Measurements from ENCODE around the gene NKX6-2. TPM values are rescaled to one million over a fixed set of nuclear protein-coding genes. Genes with fewer than 3 reads are reported as not detected.
A peak's percentile ranks its signal among the peaks of the same experiment; 100 is the strongest.

NKX6-2 gene
- total RNA-seq, 2 experiments from 2014 or later: not detected

DNA sequence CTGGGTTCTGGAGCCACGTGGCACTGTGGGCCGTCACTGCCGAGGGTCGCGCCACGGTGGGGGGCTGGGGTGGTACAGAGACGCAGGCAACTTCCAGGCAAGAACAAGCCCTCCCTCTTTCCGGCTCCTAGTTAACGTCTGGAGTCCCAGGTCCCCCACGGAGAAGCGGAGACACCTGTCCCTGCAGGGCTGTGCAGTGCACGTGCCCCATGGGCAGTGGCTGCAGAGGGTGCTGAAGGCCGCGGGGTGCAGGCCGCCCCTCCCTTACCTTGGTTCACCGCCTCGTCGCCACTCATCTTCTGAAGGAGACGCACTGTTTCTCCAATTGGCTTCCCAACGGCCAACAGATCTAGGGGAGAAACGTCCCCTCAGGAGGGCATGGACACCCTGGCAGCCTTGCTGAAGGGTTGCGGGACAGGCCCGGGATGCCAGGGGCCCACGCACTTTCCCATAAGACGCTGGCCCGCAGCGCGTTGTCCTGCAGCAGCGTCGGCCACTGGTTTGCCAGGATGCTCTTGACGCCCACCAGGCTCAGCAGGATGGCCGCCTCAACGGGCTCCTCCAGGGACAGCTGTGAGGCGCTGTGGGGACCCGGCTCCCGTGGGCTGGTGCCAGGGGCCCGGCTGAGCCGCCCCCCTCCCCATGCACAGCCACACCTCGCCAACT, 24.3 kb upstream of the NKX6-2 start:
- ChIA-PET CTCF (no interaction called here), POLR2A (no interaction called here)
- Mint-ChIP-seq H3K36me3 (ENCODE audit: low read depth) (no peaks in the 10 kb centered on the region), H3K27ac (no peak overlapping the region), H3K9me3 (no peaks in the 10 kb centered on the region), H3K4me3 (no peak overlapping the region), H3K27me3 (peaks cover 1% of the 10 kb centered on the region), H3K4me1 (ENCODE audit: low read depth) (no peaks in the 10 kb centered on the region)
- DNase-seq: no peak
- peaks cover 0 to 9% of the 10 kb centered on the region in 2 experiments for H3K9me3 ChIP-seq (ENCODE audit: control insufficient read depth in 1 of 2, insufficient read depth in 1 of 2, low read length in 2 of 2)
- ATAC-seq (ENCODE audit: poor library complexity): no peak
- H3K4me1 ChIP-seq (ENCODE audit: insufficient read depth, low read length): no peaks in the 10 kb centered on the region
- intact Hi-C loops (cut with DNase I, micrococcal nuclease): no loop called here
- no peak overlapping the region for H3K4me3 ChIP-seq (ENCODE audit: low read length)
- H3K27ac ChIP-seq (ENCODE audit: low read depth in 1 of 2, low read length in 2 of 2): no peak overlapping the region
- peaks cover 0 to 2% of the 10 kb centered on the region in 2 experiments for H3K27me3 ChIP-seq (ENCODE audit: control insufficient read depth in 1 of 2, insufficient read depth in 2 of 2, low read length in 2 of 2)
- H3K36me3 ChIP-seq (ENCODE audit: insufficient read depth, low read length): no peaks in the 10 kb centered on the region
- TF ChIP-seq, protein P1, sequence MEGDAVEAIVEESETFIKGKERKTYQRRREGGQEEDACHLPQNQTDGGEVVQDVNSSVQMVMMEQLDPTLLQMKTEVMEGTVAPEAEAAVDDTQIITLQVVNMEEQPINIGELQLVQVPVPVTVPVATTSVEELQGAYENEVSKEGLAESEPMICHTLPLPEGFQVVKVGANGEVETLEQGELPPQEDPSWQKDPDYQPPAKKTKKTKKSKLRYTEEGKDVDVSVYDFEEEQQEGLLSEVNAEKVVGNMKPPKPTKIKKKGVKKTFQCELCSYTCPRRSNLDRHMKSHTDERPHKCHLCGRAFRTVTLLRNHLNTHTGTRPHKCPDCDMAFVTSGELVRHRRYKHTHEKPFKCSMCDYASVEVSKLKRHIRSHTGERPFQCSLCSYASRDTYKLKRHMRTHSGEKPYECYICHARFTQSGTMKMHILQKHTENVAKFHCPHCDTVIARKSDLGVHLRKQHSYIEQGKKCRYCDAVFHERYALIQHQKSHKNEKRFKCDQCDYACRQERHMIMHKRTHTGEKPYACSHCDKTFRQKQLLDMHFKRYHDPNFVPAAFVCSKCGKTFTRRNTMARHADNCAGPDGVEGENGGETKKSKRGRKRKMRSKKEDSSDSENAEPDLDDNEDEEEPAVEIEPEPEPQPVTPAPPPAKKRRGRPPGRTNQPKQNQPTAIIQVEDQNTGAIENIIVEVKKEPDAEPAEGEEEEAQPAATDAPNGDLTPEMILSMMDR (IDR thresholded peaks at IDR 0.05): no peak

DNA sequence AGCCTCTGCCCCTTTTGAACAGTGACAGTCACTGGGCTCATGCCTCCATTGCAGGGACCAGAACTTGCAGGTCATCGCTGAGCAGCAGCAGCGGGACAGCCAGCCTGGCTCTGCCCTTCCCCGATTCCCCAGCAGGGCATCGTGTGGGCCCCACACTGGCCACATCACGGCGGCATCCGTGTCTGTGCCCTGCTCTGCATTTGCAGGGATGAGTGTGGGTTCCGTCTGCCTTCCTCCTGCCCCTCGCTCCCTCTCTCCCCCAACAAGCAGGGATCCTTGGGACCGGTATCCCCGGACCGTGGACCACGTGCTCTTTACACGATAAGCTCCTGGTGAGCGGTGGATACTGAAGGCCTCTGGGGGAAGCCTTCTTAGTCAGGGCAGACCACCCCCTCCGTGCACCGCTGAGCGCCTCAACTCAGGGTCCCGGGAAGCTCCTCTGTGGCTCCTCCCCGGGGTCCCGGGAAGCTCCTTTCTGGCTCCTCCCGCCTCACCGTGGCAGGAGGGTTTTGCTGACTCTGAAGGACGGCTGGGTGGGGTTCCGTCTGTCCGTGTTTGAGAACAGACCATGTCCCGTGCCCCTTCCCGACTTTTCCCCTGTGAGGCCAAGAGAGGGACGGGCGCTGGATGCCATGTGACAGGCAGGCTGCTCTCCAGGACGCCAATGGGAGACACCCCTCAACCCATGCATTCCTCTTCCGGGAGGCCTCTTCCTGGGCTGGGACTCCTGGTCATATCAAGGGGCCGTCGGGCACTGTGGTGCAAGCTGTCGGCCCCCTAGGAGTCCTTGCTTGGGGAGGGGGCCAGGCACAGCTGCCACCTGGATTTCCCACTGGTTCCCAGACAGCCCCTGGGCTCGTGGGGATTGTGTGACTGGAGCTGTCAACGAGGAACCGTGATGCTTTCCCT, 23.5 kb upstream of the NKX6-2 start:
- CTCF ChIA-PET: no interaction called here
- DNase-seq: peak in 1 of 14 experiments; percentile 30
- H3K4me3 Mint-ChIP-seq: no peak overlapping the region

GRCh38 chr10:132808383-132809231, 22.7 kb upstream of the NKX6-2 start:
- no peaks in the 10 kb centered on the region for H3K27me3 ChIP-seq (ENCODE audit: control insufficient read depth in 1 of 2, insufficient read depth in 2 of 2, low read length in 2 of 2)
- Mint-ChIP-seq H3K36me3 (ENCODE audit: low read depth) (no peaks in the 10 kb centered on the region), H3K27me3 (no peaks in the 10 kb centered on the region), H3K27ac (no peak overlapping the region), H3K9me3 (no peaks in the 10 kb centered on the region), H3K4me3 (no peak overlapping the region), H3K4me1 (ENCODE audit: low read depth) (no peaks in the 10 kb centered on the region)
- intact Hi-C loops (cut with DNase I, micrococcal nuclease): no loop called here
- no peaks in the 10 kb centered on the region for H3K36me3 ChIP-seq (ENCODE audit: insufficient read depth, low read length)
- CTCF ChIA-PET: no interaction called here
- POLR2A ChIA-PET: no interaction called here
- H3K9me3 ChIP-seq (ENCODE audit: control insufficient read depth in 1 of 2, insufficient read depth in 1 of 2, low read length in 2 of 2): peaks cover 0 to 9% of the 10 kb centered on the region in 2 experiments
- TF ChIP-seq, protein P1 (IDR thresholded peaks at IDR 0.05): no peak
- no peak overlapping the region for H3K27ac ChIP-seq (ENCODE audit: low read depth in 1 of 2, low read length in 2 of 2)
- DNase-seq: no peak
- no peaks in the 10 kb centered on the region for H3K4me1 ChIP-seq (ENCODE audit: insufficient read depth, low read length)
- no peak overlapping the region for H3K4me3 ChIP-seq (ENCODE audit: low read length)
- ATAC-seq (ENCODE audit: poor library complexity): no peak

More for the DNA sequence above, 23.5 kb upstream of the NKX6-2 start:
- no peak overlapping the region for H3K27ac ChIP-seq (ENCODE audit: low read depth in 1 of 2, low read length in 2 of 2)
- no peak overlapping the region for H3K4me3 ChIP-seq (ENCODE audit: low read length)
- no peaks in the 10 kb centered on the region for H3K36me3 ChIP-seq (ENCODE audit: insufficient read depth, low read length)
- Mint-ChIP-seq H3K36me3 (ENCODE audit: low read depth) (no peaks in the 10 kb centered on the region), H3K9me3 (no peaks in the 10 kb centered on the region), H3K4me1 (ENCODE audit: low read depth) (no peaks in the 10 kb centered on the region), H3K27ac (no peak overlapping the region), H3K27me3 (no peaks in the 10 kb centered on the region)
- no peaks in the 10 kb centered on the region for H3K27me3 ChIP-seq (ENCODE audit: control insufficient read depth in 1 of 2, insufficient read depth in 2 of 2, low read length in 2 of 2)
- TF ChIP-seq, protein P1 (IDR thresholded peaks at IDR 0.05): no peak
- peaks cover 0 to 9% of the 10 kb centered on the region in 2 experiments for H3K9me3 ChIP-seq (ENCODE audit: control insufficient read depth in 1 of 2, insufficient read depth in 1 of 2, low read length in 2 of 2)
- intact Hi-C loops (cut with DNase I, micrococcal nuclease): no loop called here
- ATAC-seq (ENCODE audit: poor library complexity): no peak
- no peaks in the 10 kb centered on the region for H3K4me1 ChIP-seq (ENCODE audit: insufficient read depth, low read length)
- POLR2A ChIA-PET: no interaction called here
